NCI-H1092 treated with DMSO at 0.1 percent for 48 hours (cell line): Measurements from ENCODE around the gene CSNK2B.
A peak's percentile ranks its signal among the peaks of the same experiment; 100 is the strongest.

Experiments
- DNase-seq: peaks from one replicate; lab custom pipeline; 2025; lab: John Stamatoyannopoulos, UW

CSNK2B gene

DNA sequence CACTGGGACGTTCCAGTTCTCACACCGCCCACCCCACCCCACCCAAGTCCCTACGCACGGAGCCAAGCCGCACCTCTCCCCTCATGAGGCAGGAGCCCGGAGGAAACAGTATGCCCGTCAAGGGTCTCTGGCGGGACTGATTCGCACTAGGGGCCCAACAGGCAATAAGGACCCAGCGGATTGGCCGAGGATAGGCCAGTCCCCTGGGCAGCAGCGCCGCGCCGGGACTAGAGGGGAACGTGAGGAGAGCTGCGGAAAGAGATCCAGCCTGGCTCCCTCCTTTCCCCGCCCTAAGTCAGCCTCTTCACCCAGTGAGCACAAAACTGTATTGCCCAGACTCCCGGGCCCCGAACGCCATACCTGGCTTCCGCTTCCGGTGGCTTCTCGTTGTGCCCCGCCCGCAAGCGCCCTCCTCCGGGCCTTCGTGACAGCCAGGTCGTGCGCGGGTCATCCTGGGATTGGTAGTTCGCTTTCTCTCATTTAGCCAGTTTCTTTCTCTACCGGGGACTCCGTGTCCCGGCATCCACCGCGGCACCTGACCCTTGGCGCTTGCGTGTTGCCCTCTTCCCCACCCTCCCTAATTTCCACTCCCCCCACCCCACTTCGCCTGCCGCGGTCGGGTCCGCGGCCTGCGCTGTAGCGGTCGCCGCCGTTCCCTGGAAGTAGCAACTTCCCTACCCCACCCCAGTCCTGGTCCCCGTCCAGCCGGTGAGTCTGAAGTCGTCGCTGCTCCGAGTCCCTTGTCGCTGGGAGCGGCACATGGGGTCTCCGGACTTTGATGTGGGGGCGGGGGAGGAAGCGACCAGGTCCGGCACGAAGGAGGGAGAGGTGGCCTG is at the start of gene CSNK2B:
Gene CSNK2B, plus strand, starts transcription at position 580 of the 836 bp plus-strand sequence. CDS start 752 bp downstream, outside the sequence.
- peak; percentile 94 for DNase-seq

DNA sequence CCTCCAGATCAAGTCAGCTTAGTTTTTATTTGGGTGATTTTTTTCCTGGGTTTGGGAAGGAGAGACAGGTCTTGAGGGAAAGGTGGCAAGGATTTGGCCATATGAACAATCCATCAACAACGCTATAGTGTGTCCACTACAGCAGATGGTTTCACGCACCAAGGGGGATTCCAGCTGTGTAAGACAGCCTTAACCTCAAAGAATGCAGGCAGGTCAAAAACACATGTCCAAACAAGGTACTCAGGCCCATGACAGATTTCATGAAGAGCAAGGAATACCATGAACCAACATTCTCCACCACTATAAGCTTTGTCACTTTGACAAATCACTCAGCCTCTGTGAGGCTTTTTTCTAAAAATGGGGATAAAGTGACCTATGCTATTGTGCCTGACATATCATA is 48.9 kb upstream of the CSNK2B start:
- no peak for DNase-seq

DNA sequence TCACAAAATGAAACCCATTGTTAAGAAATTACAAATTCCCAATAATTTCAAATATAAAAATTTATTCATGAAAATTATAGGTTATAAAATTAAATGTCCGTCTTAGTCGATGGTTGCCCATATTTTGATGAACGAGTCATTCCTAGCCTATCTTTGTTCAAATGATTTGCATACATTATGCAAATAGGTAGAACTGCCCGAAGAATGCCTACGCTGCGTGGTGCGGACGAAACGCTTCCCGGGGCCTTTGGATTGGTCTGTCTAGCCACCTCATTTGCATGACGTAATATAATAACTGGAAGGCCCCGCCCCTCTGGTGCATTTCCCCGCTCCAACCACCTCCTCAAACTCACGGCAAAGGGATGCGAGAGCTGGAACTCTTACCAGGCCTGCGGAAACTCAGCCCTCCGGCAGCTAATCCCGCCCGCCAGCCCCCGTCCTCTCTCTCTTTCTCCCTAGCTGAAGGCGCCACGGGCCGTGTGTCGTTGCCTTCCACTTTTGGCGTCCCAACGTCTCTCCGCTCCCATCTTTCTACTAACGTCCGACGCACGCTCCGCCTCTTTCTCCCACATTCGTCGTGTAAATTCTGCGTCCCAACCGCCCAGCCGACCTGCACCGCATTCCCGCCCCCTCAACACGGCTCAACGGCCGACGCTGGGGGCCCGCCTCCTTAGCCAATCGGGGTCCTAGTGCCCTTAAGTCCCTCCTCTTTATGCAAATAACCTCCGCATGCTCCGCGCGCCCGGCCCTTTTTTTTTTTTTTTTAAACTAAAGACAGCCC is 45.9 kb upstream of the CSNK2B start:
- peak; percentile 97 for DNase-seq

DNA sequence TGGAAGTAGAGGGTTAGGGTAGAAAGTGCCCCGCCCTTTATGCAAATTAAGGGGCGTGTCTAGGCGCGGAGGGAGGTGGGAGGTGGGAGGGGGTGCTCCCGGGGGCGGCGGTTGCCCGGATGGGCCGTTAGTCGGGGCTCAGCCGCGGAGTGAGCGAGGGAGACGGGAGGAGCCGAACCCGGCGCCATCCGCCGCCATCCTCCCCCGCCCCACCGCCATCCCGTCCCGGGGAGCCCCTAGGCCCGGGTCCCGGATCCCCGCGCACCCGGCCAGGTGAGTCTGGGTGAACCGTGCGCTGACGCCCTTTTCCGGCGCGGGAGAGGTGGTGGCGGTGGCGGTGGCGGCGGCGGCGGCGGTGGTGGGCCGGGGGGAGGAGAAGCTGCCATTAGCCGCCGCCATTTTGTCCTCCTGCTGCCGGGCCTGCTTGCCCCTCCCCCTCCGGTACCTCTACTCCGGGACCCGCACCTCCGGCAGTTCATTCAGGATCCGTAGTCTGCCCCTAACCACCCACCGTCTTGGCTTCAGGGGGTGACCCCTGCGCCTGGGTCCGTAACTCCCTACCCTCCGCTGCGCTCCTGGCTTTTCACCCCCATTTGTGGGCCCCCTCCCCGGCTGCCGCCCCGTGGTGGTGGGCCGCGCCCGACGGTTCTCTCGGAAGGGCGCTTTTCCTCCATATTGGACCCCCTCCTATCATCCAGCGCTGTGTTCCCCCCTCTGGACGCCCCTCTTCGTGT is 45.1 kb upstream of the CSNK2B start, which contains the start of gene PRRC2A:
Gene PRRC2A, plus strand, starts transcription at position 130 of the 734 bp plus-strand sequence. CDS start 2,075 bp downstream, outside the sequence.
- DNase-seq = peak; percentile 73

DNA sequence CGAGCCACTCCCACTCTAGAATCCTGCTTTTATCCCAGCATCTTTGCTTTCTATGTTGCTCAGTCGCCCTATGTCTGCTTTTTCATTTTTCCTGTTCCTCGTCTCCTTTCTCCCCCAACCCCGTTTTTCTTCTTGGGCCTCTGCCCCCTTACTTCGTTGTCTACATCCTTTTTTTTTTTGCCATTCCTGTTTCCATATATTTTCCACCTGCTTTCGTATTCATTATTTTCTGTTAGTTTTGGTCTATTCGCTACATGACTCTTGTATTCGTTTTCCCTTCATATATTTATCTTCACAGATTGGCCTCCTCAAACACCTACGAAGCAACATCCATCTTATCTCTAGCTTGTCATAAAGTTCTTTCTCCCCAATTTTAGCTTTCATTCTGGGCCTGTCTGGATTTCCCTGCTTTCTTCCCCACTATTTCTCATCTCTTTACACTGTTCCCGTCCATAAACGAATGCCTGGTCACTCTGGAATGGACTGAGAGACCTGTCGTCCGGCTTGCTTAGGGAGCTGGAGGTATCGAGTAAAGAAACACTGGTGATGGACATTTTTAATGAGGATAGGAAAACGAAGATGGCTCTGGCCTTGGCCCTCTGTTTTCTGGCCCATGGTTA is 44.5 kb upstream of the CSNK2B start:
- DNase-seq = no peak

DNA sequence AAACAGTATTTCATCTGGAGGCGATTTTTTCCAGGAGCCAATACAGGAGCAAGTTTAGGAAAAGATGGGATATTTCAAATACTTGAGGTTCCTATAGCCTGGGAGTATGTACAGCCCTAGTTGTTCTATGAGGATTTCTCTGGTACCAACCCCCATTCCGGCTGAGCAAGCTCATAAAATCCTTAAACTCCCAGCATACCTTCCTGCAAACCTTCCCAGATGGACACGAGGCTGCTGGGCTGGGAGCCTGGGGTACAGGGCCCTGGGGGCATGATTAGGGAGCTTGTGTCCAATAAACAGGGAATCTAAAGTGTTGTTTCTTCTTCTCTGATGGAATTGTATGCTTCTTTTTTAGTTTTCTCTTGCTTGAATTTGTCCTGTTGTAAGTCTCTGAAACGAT is 43.9 kb upstream of the CSNK2B start:
- no peak for DNase-seq

DNA sequence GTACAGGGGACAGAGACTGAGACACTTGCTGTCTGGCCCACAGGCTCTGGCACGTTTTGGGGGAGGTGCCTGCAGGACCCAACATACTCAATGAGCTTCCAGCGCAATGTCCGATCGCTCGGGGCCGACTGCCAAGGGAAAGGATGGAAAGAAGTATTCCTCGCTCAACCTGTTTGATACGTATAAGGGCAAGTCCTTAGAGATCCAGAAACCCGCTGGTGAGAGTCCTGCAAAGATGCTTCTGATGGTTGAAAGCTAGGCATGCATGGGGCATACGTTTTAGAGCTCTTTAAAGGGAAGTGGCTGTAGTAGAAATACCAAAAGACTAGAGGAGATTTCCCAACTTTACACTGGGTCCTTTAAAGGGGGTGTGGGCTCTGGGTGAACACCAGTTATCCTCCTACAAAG is 43.2 kb upstream of the CSNK2B start:
- no peak for DNase-seq

DNA sequence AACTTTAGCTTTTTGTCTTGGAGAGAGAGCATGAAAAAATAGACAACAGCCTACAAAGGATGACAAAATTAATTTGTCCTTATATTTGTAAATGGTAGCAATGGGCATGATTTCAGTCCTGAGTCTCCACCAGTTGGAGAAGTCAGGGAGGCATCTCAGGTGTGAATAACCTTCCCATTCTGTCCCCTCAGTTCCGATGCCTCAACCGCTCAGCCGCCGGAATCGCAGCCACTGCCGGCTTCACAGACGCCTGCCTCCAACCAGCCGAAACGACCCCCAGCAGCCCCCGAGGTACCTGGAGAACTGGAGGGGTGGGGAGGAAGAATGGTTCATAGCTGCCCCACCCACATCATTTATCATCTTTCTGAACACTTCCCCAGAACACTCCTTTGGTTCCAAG is 41.8 kb upstream of the CSNK2B start:
- DNase-seq = no peak

DNA sequence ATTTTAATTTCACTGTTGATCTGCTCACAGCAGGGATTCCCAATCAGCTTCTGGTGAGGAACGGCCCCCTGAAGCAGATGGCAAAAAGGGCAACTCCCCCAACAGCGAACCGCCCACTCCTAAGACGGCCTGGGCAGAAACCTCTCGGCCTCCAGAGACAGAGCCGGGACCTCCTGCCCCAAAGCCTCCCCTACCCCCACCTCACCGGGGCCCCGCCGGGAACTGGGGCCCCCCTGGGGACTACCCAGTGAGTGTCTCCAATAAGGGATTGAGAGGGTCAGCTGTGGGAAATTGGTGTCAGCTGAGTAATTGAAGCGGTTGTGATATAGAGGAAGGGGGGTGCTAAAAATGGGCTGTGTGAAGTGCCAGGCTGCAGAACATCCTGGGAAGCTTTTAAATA is 38.9 kb upstream of the CSNK2B start:
- no peak for DNase-seq

DNA sequence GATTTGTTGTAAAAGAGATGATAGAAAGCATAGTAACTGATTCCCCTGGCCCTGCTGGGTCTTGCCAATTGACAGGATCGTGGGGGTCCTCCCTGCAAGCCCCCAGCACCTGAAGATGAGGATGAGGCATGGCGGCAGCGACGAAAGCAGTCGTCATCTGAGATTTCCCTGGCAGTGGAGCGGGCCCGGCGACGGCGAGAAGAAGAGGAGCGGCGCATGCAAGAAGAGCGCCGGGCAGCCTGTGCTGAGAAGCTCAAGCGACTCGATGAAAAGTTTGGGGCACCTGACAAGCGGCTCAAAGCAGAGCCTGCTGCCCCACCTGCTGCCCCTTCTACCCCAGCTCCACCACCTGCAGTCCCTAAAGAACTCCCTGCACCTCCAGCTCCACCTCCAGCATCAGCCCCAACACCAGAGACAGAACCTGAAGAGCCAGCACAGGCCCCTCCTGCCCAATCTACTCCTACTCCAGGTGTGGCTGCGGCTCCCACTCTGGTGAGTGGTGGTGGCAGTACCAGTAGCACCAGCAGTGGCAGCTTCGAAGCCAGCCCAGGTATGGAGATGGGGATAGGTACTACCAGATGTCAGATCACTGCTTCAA is 38.1 kb upstream of the CSNK2B start:
- no peak for DNase-seq

DNA sequence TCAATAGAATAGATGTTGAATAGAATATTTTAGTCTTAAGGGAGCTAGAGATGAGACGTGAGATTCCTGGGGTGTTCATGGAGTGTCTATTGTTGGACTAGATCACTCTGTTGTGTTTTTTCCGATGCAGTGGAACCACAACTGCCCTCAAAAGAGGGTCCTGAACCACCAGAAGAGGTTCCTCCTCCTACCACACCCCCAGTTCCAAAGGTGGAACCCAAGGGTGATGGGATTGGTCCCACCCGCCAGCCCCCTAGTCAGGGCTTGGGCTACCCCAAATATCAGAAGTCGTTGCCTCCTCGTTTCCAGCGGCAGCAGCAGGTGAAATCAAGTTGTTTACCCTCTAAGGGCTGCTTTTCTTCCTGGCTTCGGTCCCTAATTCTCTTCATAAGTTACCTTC is 36.9 kb upstream of the CSNK2B start:
- DNase-seq = no peak

DNA sequence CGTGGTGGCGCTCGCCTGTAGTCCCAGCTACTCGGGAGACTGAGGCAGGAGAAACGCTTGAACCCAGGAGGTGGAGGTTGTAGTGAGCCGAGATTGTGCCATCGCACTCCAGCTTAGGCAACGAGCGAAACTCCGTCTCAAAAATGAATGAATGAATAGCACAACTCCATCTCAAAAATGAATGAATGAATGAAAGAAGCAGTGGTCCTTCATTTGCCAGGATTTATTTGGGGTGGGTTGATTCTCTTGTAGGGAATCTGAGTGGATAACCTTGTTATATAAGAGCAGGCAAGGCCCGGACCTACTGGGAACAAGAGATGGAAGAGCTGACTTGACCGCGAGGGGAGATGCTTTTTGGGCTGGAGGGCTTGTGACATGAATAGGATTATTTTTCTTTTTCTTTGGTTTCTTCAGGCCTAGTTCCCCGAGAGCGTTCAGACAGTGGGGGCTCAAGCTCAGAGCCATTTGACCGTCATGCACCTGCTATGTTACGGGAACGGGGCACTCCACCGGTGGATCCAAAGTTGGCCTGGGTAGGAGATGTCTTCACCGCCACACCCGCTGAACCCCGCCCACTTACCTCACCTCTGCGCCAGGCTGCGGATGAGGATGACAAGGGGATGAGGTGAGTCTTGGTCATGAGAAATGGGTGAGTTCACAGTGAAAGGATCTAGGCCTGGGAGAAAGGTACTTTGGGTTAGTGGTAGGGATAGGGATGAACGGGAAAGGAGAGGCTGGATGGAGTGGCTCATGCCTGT is 35.5 kb upstream of the CSNK2B start:
- no peak for DNase-seq

DNA sequence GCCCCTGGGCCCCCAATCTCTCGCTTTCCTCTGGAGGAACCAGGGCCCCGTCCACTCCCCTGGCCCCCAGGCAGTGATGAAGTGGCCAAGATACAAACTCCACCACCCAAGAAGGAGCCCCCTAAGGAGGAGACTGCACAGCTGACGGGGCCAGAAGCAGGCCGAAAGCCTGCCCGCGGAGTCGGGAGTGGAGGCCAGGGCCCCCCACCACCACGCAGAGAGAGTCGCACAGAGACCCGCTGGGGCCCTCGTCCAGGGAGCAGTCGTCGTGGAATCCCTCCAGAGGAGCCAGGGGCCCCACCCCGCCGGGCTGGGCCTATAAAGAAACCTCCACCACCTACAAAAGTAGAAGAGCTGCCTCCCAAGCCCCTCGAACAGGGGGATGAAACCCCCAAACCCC is 34.7 kb upstream of the CSNK2B start:
- DNase-seq = no peak

DNA sequence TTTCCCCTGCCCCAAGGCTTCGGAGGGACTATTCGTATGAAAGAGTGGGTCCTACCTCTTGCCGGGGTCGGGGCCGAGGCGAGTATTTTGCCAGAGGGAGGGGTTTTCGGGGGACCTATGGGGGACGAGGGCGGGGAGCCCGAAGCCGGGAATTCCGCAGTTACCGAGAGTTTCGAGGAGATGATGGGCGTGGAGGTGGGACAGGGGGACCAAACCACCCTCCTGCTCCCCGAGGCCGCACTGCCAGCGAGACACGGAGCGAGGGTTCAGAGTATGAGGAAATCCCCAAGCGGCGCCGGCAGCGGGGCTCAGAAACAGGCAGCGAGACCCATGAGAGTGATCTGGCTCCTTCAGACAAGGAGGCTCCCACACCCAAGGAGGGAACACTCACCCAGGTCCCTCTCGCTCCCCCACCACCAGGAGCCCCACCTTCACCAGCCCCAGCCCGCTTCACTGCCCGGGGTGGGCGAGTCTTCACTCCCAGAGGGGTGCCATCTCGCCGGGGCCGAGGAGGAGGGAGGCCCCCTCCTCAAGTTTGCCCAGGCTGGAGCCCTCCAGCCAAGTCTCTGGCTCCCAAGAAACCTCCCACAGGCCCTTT is 34.1 kb upstream of the CSNK2B start:
- DNase-seq = no peak

DNA sequence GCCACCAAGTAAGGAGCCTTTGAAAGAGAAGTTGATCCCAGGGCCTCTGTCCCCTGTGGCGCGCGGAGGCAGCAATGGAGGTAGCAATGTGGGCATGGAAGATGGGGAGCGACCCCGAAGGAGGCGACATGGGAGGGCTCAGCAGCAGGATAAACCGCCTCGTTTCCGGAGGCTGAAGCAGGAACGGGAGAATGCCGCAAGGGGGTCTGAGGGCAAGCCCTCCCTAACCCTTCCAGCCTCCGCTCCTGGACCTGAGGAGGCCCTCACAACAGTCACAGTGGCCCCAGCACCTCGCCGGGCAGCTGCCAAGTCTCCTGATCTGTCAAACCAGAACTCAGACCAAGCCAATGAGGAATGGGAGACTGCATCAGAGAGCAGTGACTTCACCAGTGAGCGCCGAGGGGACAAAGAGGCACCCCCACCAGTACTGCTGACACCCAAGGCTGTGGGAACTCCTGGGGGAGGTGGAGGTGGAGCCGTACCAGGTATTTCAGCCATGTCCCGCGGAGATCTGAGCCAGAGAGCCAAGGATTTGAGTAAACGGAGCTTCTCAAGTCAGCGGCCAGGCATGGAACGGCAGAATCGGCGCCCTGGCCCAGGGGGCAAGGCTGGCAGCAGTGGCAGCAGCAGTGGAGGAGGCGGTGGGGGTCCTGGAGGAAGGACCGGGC is 33.5 kb upstream of the CSNK2B start:
- DNase-seq = no peak

DNA sequence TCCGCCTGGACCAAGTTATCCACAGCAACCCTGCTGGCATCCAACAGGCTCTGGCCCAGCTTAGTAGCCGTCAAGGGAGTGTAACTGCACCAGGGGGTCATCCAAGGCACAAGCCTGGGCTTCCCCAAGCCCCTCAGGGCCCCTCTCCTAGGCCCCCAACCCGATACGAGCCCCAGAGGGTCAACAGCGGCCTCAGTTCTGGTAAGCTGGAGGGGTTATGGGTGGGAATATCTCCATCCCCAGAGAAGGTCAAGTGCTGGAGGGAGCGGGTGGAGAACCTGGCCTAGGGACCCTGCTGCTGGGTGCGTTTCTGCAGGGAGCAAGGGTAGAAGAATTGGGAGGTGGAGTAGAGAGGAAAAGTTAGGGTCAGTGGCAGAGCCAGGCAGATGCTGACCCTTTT is 32.4 kb upstream of the CSNK2B start:
- no peak for DNase-seq

DNA sequence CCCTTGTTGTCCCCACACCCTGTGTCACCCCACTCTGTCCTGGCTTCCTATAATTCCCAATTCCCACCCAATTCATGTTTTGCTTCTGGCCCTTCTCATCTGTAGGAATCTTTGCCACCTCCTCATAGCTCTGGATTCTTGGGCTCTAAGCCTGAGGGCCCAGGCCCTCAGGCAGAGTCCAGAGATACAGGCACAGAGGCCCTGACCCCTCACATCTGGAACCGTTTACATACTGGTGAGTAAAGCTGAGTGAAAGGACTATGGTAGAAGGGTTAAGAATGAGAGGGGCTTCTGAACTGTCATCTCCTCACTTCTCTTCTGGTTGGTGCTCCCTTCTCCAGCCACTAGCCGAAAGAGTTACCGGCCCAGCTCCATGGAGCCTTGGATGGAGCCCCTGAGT is 31.7 kb upstream of the CSNK2B start:
- DNase-seq = no peak

DNA sequence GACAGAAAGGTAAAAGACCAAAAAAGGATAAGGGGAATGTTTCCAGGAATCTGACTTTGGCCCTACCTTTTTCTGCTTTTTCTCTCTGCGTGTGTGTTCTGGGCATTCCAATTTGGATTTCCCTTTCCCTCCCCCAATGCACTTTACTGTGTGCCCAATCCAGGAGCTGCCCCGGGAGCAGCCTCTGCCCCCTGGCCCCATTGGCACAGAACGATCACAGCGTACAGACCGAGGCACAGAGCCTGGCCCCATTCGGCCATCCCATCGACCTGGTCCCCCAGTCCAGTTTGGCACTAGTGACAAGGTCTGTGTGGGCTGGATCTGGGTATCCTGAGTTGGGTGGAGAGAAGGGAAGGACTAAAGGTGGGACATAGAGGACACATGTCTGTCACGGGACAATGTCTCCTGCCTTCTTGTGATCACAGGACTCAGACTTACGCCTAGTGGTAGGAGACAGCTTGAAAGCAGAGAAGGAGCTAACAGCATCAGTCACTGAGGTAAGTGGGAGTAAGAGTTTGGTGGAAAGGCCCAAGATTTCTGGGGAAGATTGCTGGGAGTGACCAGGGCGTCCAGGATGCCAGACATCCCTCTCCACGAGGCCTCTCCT is 30.8 kb upstream of the CSNK2B start:
- no peak for DNase-seq
